ENCODE data around the gene FAM193A. TPM values are rescaled to one million over a fixed set of nuclear protein-coding genes. Genes with fewer than 3 reads are reported as not detected.
"Not testable (repeated sequence)": the region's sequence is repeated elsewhere in the genome, so short reads cannot be mapped to it uniquely, and the experiment has no call there.

The FAM193A gene
- total RNA-seq, 6 donors from 2014 or later = 23.7 to 87.0 (median 27.1) TPM

DNA sequence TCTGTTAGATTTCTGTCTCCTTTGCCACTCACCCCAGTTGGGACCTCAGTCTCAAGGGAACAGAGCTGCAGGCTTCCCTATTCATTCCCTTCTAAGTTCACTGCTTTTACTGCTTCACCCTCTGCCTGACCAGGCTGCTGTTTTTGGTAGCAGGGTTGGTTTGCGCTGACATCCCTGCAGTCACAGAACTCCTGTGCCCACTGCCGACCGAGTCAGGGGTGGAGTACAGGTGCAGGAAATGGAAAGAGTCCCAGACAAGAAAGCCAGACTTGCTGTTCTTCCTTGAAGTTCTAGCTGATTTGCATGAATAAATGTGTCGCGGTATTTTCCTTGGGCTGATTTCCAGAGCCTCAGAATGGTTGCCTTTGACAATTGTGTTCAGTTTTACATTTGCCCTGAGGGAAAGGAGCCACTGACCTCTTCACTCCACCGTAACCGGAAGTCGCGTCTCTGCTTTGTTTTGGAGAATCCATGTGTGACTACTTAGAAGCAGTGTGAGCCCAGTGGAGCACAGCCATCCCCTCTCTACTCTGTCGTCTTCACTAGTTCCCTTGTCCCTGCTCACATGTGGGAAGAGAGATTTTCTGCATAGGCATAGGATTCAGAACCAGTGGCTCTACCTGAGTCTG, 134.9 kb downstream of the FAM193A start:
- H3K4me1 ChIP-seq = peaks cover 4 to 17% (median 9%) of the 10 kb centered on the region in 4 donors
- DNase-seq (no peak), ATAC-seq (ENCODE audit: low FRiP score in 2 of 2) (peak in 1 of 2 donors; percentile 29)
- no peak overlapping the region for H3K4me3 ChIP-seq
- no peaks in the 10 kb centered on the region for H3K9me3 ChIP-seq
- H3K27me3 ChIP-seq = no peaks in the 10 kb centered on the region
- peaks cover 0 to 68% (median 24%) of the 10 kb centered on the region in 4 donors for H3K36me3 ChIP-seq
- 70% methylated on average over 10 of the region's 10 CpGs for WGBS, 2 donors
- H3K27ac ChIP-seq = no peak overlapping the region
- TF ChIP-seq, protein P1, sequence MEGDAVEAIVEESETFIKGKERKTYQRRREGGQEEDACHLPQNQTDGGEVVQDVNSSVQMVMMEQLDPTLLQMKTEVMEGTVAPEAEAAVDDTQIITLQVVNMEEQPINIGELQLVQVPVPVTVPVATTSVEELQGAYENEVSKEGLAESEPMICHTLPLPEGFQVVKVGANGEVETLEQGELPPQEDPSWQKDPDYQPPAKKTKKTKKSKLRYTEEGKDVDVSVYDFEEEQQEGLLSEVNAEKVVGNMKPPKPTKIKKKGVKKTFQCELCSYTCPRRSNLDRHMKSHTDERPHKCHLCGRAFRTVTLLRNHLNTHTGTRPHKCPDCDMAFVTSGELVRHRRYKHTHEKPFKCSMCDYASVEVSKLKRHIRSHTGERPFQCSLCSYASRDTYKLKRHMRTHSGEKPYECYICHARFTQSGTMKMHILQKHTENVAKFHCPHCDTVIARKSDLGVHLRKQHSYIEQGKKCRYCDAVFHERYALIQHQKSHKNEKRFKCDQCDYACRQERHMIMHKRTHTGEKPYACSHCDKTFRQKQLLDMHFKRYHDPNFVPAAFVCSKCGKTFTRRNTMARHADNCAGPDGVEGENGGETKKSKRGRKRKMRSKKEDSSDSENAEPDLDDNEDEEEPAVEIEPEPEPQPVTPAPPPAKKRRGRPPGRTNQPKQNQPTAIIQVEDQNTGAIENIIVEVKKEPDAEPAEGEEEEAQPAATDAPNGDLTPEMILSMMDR (IDR thresholded peaks at IDR 0.05) = no peak
- TF ChIP-seq POLR2AphosphoS5 (IDR thresholded peaks at IDR 0.05) (no peak), POLR2A (IDR thresholded peaks at IDR 0.05) (no peak), EP300 (IDR thresholded peaks at IDR 0.05) (no peak)

DNA sequence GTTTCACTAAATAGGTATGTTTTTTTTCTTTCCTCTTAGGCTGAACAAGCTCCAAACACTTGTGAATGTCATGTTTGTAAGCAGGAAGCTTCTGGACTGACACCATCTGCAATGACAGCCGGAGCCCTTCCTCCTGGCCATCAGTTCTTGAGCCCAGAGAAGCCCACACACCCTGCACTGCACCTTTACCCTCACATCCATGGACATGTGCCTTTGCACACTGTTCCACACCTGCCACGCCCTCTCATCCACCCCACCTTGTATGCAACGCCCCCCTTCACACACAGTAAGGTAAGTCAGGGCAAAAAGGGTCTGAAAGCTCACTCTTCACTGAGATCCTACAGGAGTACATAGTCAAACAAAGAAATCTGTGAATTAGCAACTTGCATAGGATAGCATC, 135.6 kb downstream of the FAM193A start:
- H3K4me3 ChIP-seq = no peak overlapping the region
- TF ChIP-seq, protein P1 (IDR thresholded peaks at IDR 0.05) = no peak
- TF ChIP-seq EP300 (IDR thresholded peaks at IDR 0.05) = no peak
- TF ChIP-seq POLR2A (IDR thresholded peaks at IDR 0.05) = no peak
- no peak for TF ChIP-seq POLR2AphosphoS5 (IDR thresholded peaks at IDR 0.05)
- no peak overlapping the region for H3K27ac ChIP-seq
- H3K9me3 ChIP-seq = no peaks in the 10 kb centered on the region
- H3K36me3 ChIP-seq = peaks cover 0 to 73% (median 24%) of the 10 kb centered on the region in 4 donors
- H3K27me3 ChIP-seq = no peaks in the 10 kb centered on the region
- 77 to 83% methylated on average over 3 of the region's 3 CpGs for whole genome bisulfite sequencing, 2 donors
- DNase-seq (no peak), ATAC-seq (ENCODE audit: low FRiP score in 2 of 2) (peak in 1 of 2 donors; percentile 64)
- H3K4me1 ChIP-seq = peaks cover 4 to 17% (median 9%) of the 10 kb centered on the region in 4 donors

- ATAC-seq (ENCODE audit: low FRiP score in 2 of 2) (no peak), DNase-seq (no peak)
- Histone ChIP-seq H3K4me1 (peaks cover 2 to 14% (median 6%) of the 10 kb centered on the region in 4 donors), H3K9me3 (no peaks in the 10 kb centered on the region), H3K4me3 (no peak overlapping the region), H3K27me3 (no peaks in the 10 kb centered on the region), H3K27ac (no peak overlapping the region), H3K36me3 (peaks cover 0 to 78% (median 24%) of the 10 kb centered on the region in 4 donors)
- WGBS, 2 donors = 48 to 54% methylated on average over 2 of the region's 2 CpGs
- no peak for TF ChIP-seq POLR2AphosphoS5 (IDR thresholded peaks at IDR 0.05)
Measured at GRCh38 chr4:2672700-2673099, 136.3 kb downstream of the FAM193A start.

DNA sequence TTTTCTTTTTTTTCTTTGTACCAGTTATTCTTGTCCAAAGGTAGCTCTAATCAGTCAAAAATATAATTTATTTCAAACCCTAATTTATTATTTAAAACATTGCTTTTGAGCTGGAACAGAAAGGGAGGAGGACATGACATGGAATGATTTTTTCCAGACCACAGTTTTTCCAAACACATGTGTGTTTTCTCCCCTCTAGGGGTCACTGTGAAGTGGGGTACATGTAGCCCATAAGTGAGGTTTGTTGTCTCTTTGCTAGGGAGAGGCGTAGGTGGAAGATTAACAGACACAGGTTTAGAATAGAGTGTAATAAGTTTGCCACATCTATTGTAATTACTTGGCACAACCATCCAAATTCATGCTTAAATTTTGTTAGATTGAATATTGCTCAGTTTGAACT, 136.7 kb downstream of the FAM193A start:
- TF ChIP-seq POLR2A (IDR thresholded peaks at IDR 0.05) = no peak
- TF ChIP-seq, protein P1 (IDR thresholded peaks at IDR 0.05) = no peak
- H3K9me3 ChIP-seq = no peaks in the 10 kb centered on the region
- H3K4me1 ChIP-seq = peaks cover 0 to 10% (median 1%) of the 10 kb centered on the region in 4 donors
- H3K27ac ChIP-seq = no peak overlapping the region
- no peak for ATAC-seq (ENCODE audit: low FRiP score in 2 of 2)
- no peak for DNase-seq
- 85 to 89% methylated on average over 1 of the region's 1 CpG for WGBS, 2 donors
- peaks cover 0 to 78% (median 24%) of the 10 kb centered on the region in 4 donors for H3K36me3 ChIP-seq
- no peak overlapping the region for H3K4me3 ChIP-seq
- H3K27me3 ChIP-seq = no peaks in the 10 kb centered on the region

- H3K9me3 ChIP-seq; H3K4me3 ChIP-seq; DNase-seq; H3K4me1 ChIP-seq; H3K27ac ChIP-seq; ATAC-seq (ENCODE audit: low FRiP score in 2 of 2); H3K27me3 ChIP-seq: not testable (repeated sequence)
- 98 to 99% methylated on average over 6 of the region's 6 CpGs for WGBS, 2 donors
- peaks cover 0 to 54% (median 9%) of the 10 kb centered on the region in 4 donors for H3K36me3 ChIP-seq
Measured at GRCh38 chr4:2679762-2680161, 143.3 kb downstream of the FAM193A start.

DNA sequence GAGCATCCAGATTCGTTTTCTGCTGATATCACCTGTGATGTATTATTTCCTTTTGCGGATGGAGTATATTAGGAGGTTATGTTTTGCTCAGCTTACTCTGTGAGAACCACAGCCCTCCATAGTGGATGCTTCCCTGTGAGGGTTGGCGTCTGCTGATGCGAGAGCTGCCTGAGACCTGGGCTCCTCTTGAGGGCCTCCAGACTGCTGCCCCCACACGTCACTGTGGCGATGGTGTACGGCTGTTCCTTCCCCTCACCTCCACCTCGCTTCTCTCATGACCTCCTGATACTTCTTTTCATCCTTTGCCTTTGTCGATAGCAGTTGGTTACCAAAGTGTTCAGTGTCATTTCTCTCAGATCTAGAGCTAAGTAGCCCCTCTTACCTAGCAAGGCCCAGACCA, 148.0 kb downstream of the FAM193A start:
- 92 to 94% methylated on average over 9 of the region's 9 CpGs for WGBS, 2 donors
- H3K27me3 ChIP-seq = no peaks in the 10 kb centered on the region
- H3K36me3 ChIP-seq = peaks cover 0 to 61% (median 34%) of the 10 kb centered on the region in 4 donors
- H3K9me3 ChIP-seq = no peaks in the 10 kb centered on the region
- DNase-seq (no peak), ATAC-seq (ENCODE audit: low FRiP score in 2 of 2) (no peak)
- no peak overlapping the region for H3K4me3 ChIP-seq
- TF ChIP-seq POLR2A (IDR thresholded peaks at IDR 0.05) (no peak), POLR2AphosphoS5 (IDR thresholded peaks at IDR 0.05) (no peak), EP300 (IDR thresholded peaks at IDR 0.05) (no peak)
- TF ChIP-seq, protein P1 (IDR thresholded peaks at IDR 0.05) = no peak
- no peak overlapping the region for H3K27ac ChIP-seq
- no peaks in the 10 kb centered on the region for H3K4me1 ChIP-seq
